Measurements from ENCODE around the gene RIN2.

Gene RIN2, protein sequence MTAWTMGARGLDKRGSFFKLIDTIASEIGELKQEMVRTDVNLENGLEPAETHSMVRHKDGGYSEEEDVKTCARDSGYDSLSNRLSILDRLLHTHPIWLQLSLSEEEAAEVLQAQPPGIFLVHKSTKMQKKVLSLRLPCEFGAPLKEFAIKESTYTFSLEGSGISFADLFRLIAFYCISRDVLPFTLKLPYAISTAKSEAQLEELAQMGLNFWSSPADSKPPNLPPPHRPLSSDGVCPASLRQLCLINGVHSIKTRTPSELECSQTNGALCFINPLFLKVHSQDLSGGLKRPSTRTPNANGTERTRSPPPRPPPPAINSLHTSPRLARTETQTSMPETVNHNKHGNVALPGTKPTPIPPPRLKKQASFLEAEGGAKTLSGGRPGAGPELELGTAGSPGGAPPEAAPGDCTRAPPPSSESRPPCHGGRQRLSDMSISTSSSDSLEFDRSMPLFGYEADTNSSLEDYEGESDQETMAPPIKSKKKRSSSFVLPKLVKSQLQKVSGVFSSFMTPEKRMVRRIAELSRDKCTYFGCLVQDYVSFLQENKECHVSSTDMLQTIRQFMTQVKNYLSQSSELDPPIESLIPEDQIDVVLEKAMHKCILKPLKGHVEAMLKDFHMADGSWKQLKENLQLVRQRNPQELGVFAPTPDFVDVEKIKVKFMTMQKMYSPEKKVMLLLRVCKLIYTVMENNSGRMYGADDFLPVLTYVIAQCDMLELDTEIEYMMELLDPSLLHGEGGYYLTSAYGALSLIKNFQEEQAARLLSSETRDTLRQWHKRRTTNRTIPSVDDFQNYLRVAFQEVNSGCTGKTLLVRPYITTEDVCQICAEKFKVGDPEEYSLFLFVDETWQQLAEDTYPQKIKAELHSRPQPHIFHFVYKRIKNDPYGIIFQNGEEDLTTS

DNA sequence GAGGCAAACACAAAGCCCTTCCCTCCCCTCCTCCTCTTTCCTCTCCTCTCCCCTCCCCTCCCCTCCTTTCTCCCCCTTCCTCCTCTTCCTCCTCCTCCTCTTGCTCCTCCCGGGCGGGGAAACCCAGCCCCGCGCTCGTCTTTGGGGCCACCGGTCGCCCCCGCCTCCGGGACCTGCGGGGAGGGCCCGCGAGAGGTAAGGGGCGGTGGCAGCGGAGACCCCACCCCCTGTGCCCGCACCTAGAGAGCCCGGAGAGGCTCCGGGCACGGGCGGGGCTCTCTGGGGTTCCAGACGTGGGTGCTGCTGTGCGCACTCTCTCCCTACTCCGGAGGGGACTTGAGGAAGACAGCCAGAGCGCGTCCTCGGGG is at the start of gene RIN2:
RIN2 (plus strand) TSS at position 126 of the 368 bp plus-strand sequence. CDS start 131,344 bp downstream, outside the sequence.
- no peak within 1 kb of the TSS for H2AFZ ChIP-seq (ENCODE audit: low read depth, low read length, severe bottlenecking)
- no peaks in the 10 kb centered on the region for H3K9me2 ChIP-seq (replicated peaks; ENCODE audit: insufficient read depth, low read length)
- no peaks in the 10 kb centered on the region for H3K9me3 ChIP-seq (ENCODE audit: insufficient read depth, low read length)
- no peaks in the 10 kb centered on the region for H4K20me1 ChIP-seq (ENCODE audit: low read depth, low read length)
- no peak within 1 kb of the TSS for H3K4me3 ChIP-seq (ENCODE audit: insufficient read depth, low read length, poor library complexity, severe bottlenecking)
- H3K4me2 ChIP-seq (ENCODE audit: low read depth, low read length, poor library complexity, severe bottlenecking): no peak within 1 kb of the TSS
- no peaks in the 10 kb centered on the region for H3K27me3 ChIP-seq (ENCODE audit: low read length)
- H3K79me2 ChIP-seq (ENCODE audit: insufficient read depth, low read length): no peaks in the 10 kb centered on the region
- H3F3A ChIP-seq (ENCODE audit: insufficient read depth): no peaks in the 10 kb centered on the region
- H3K9ac ChIP-seq (ENCODE audit: low read length): no peak within 1 kb of the TSS
- no peaks in the 10 kb centered on the region for H3K36me3 ChIP-seq (ENCODE audit: low read length)
- TF ChIP-seq, protein P1, sequence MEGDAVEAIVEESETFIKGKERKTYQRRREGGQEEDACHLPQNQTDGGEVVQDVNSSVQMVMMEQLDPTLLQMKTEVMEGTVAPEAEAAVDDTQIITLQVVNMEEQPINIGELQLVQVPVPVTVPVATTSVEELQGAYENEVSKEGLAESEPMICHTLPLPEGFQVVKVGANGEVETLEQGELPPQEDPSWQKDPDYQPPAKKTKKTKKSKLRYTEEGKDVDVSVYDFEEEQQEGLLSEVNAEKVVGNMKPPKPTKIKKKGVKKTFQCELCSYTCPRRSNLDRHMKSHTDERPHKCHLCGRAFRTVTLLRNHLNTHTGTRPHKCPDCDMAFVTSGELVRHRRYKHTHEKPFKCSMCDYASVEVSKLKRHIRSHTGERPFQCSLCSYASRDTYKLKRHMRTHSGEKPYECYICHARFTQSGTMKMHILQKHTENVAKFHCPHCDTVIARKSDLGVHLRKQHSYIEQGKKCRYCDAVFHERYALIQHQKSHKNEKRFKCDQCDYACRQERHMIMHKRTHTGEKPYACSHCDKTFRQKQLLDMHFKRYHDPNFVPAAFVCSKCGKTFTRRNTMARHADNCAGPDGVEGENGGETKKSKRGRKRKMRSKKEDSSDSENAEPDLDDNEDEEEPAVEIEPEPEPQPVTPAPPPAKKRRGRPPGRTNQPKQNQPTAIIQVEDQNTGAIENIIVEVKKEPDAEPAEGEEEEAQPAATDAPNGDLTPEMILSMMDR (IDR thresholded peaks at IDR 0.05; ENCODE audit: insufficient read depth, low read length, poor library complexity, severe bottlenecking): no peak
- TF ChIP-seq EZH2phosphoT487 (conservative IDR thresholded peaks at IDR 0.05; ENCODE audit: low read length): no peak
- no peak within 1 kb of the TSS for H3K27ac ChIP-seq (ENCODE audit: low read depth, low read length)

DNA sequence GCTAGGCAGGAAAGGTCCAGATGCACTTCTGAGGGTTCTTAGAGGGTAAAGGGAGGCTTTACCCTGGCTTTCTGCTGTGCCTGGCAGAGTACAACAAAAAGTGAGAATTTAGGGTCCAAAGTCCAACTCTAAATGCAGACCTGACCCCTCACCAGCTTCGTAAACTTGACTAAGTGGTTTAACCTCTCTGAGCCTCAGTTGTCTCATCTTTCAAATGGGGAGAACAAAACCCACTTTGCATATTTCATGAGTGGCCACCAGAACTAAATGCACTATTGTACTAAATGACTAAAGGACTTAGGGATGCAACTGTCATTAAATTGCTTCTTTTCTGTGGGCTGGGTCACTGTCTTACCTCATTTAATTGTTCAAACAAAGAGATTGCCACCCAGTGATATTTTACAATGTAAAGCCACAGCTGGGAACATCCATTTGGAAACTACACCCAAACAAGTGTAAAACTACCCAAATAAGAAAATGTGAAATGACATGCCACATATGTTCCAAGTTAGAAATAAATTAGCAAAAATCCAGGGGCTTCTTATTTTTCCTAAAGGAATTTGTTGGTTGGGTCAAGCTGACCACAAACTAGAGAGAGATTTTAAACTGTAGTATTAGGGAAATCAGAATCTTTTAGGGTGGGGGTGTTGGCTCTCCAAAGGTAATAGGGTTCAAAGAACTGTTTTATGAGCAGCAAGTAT is 48.3 kb upstream of the RIN2 start:
- Histone ChIP-seq H4K20me1 (ENCODE audit: low read depth, low read length) (no peaks in the 10 kb centered on the region), H3K9me3 (ENCODE audit: insufficient read depth, low read length) (no peaks in the 10 kb centered on the region), H3F3A (ENCODE audit: insufficient read depth) (no peaks in the 10 kb centered on the region), H3K4me3 (ENCODE audit: insufficient read depth, low read length, poor library complexity, severe bottlenecking) (no peak overlapping the region), H3K79me2 (ENCODE audit: insufficient read depth, low read length) (no peaks in the 10 kb centered on the region), H2AFZ (ENCODE audit: low read depth, low read length, severe bottlenecking) (no peak overlapping the region), H3K27ac (ENCODE audit: low read depth, low read length) (no peak overlapping the region), H3K9ac (ENCODE audit: low read length) (no peak overlapping the region), H3K9me2 (replicated peaks; ENCODE audit: insufficient read depth, low read length) (no peaks in the 10 kb centered on the region; the same call in 1 of the 2 replicates), H3K4me2 (ENCODE audit: low read depth, low read length, poor library complexity, severe bottlenecking) (no peak overlapping the region), H3K27me3 (ENCODE audit: low read length) (no peaks in the 10 kb centered on the region), H3K36me3 (ENCODE audit: low read length) (no peaks in the 10 kb centered on the region)
- TF ChIP-seq EZH2phosphoT487 (conservative IDR thresholded peaks at IDR 0.05; ENCODE audit: low read length): no peak
- TF ChIP-seq, protein P1 (IDR thresholded peaks at IDR 0.05; ENCODE audit: insufficient read depth, low read length, poor library complexity, severe bottlenecking): no peak

DNA sequence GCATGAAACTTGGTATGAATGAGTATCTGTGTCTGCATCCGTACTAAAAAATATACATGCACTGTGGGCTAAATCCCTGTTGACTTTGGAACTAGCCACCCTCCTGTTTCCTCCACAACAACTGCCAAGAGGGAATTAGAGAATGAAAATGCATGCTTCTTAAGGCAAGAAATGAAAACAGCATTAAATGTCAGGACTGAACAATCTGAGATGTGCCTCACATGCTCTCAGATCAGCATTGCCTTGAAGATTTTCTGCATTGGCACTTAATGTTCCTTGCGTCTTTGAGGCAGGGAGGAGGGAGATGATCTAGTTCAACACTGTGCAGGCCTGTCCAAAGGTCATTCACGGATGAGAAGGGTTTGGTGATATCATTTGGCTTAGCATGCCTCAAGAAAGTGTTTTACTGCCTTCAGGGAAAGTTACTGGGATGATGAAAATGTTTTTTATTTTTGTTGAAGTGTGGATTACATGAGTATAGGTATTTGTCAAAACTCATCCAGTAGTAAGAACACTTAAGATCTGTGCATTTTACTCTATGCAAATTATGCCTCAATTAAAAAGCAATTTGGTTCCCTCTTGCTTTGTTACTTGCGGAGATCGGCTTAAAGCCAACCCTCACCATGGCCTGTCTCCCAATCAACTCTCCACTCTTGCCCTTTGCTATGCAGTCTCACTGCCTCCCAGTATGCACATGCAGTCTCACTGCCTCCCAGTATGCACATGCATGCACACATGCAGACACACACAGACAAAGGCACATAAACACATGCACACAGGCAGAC is 47.5 kb upstream of the RIN2 start:
- H3K9ac ChIP-seq (ENCODE audit: low read length): no peak overlapping the region
- no peak overlapping the region for H3K4me2 ChIP-seq (ENCODE audit: low read depth, low read length, poor library complexity, severe bottlenecking)
- no peak for TF ChIP-seq EZH2phosphoT487 (conservative IDR thresholded peaks at IDR 0.05; ENCODE audit: low read length)
- TF ChIP-seq, protein P1 (IDR thresholded peaks at IDR 0.05; ENCODE audit: insufficient read depth, low read length, poor library complexity, severe bottlenecking): no peak
- H3K27ac ChIP-seq (ENCODE audit: low read depth, low read length): no peak overlapping the region
- no peaks in the 10 kb centered on the region for H4K20me1 ChIP-seq (ENCODE audit: low read depth, low read length)
- H2AFZ ChIP-seq (ENCODE audit: low read depth, low read length, severe bottlenecking): no peak overlapping the region
- H3F3A ChIP-seq (ENCODE audit: insufficient read depth): no peaks in the 10 kb centered on the region
- H3K9me2 ChIP-seq (replicated peaks; ENCODE audit: insufficient read depth, low read length): no peaks in the 10 kb centered on the region; the same call in 1 of the 2 replicates
- no peaks in the 10 kb centered on the region for H3K36me3 ChIP-seq (ENCODE audit: low read length)
- no peak overlapping the region for H3K4me3 ChIP-seq (ENCODE audit: insufficient read depth, low read length, poor library complexity, severe bottlenecking)
- H3K27me3 ChIP-seq (ENCODE audit: low read length): no peaks in the 10 kb centered on the region
- no peaks in the 10 kb centered on the region for H3K9me3 ChIP-seq (ENCODE audit: insufficient read depth, low read length)
- H3K79me2 ChIP-seq (ENCODE audit: insufficient read depth, low read length): no peaks in the 10 kb centered on the region
